ENCODE results near the gene ZNF385C.

Gene ZNF385C

DNA sequence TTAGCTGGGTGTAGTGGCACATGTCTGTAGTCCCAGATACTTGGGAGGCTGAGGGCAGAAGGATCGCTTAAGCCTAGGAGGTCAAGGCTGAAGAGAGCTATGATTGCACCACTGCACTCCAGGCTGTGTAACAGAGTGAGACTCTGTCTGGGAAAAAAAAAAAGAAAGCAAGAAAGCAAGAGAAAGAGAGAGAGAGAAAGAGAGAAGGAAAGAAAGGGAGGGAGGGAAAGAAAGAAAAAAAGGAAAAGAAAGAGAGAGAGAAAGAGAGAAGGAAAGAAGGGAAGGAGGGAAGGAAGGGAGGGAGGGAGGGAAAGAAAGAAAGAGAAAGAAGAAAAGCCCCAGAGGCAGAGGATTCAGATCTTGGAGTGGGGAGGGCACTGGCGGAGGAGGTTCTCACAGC, 7.7 kb upstream of the ZNF385C start:
- no peak for DNase-seq

DNA sequence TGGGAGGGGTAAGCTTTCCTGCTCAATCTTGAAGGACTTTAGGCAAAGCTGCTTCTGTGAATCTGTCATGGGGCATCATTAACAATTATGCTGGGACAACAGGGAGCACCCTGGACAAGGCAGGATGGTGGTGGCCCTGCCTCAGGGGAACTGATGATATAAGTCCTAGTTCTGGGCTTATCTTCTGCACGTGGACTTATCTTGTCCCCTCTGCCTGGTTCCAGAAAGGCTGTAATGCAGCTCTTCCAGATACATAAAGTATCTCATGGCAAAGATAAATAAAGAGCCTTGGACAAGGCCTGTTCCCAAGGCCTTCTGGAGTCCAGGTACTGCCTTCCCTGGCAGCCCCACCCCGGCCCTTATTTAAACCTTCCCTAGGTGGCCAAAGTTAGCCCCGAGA, 6.0 kb upstream of the ZNF385C start:
- DNase-seq = no peak

DNA sequence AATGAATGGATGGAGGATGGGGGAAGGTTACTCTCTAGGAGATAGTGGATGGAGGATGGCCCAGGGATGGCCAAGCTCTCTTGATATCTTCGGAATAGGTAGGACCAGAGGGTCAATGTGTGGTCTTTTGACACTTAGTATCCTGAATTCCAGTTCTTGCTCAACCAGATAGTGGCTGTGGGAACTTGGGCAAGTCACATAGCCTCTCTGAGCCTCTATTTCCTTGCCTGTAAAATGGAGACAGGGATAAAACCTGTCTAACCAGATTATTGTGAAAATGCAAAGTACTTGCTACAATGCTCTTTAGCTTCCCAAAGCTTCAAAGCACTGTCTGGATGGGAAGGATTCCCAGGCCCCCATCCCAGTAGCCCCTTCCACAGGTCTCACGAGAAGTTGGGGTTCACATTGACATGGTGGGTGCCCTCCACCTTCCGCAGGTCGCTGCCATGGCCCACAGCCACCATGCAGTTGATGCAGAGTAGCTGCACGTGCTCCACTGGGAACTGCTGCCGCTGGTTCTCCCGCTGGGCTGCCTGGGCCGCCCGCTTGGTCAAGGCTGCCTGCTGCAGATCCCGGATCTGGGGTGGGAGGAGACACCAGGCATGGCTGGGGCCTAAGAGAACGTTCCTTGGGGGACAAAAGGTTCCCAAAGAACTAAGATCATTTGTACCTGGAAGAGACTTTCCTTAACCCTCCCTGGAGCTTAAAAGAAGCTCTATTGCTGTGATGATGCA, 5.1 kb upstream of the ZNF385C start:
- DNase-seq = no peak

DNA sequence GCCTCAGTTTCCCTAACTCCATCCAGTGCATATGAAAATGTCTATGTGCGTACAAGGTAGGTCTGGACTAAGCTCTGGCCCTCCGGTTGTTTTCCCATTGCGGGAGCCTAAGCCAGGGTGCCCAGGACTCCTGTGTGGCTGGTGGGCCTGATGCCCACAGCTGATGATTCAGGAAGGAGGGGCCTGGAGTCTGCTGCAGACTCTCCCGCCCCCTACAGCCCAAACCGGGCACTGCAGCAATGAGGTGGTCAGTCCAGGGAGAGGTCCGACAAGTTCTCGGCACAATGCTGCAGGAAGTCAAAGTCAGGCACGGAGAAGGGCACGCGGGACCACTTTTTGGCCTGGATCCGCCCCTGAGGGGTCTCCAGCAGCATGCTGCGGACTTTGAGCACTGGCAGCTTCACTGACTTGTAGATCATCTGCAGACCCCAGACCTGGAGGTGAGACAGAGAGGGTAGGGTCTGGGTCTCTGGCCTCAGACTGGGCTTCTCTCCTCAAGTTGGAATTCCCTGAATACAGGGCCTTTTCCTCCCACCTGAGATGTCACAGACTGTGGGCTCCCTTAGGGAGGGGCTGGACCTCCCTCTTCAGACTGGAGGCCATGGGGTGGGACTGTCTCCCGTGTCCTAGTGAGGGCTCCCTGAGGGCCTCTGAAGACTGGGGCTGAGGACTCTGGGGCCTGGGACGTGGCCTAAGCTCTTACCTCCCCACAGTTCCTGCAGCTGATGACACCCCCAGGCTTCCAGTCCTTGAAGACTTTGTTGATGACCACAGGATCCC, 3.4 kb upstream of the ZNF385C start:
- DNase-seq = peak; percentile 40

DNA sequence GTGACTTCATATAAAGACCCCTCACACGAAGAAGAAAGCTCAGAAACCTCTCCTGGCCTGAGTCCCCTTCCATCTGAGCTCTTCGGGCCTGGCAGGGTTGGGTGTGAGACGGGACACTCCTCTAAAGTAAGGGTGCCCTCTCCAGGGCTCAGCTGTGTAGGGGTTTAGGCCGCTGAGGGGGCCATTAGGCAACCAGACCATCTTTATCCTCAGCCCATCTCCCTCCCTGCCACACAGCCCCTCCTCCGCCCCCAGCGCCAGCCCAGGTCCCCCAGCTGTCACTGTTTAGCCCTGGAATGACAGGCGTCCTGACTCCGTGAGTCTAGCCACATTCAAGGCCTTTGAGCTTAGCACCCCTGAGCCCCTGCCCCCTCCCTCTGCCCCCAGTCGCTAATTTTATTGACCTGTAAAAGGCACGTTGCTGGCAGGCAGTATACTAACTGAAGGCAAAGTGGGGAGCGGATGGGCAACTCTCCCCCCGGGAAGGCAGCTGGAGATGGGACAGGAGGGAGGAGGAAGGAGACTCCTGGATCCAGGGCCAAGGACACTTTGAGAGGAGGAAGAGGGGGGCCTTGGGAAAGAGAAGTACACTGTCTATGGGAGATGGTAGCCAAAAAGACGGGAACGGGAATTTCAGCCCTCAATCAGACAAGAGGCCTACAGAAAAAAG, 592 bp upstream of the ZNF385C start:
- DNase-seq = no peak

DNA sequence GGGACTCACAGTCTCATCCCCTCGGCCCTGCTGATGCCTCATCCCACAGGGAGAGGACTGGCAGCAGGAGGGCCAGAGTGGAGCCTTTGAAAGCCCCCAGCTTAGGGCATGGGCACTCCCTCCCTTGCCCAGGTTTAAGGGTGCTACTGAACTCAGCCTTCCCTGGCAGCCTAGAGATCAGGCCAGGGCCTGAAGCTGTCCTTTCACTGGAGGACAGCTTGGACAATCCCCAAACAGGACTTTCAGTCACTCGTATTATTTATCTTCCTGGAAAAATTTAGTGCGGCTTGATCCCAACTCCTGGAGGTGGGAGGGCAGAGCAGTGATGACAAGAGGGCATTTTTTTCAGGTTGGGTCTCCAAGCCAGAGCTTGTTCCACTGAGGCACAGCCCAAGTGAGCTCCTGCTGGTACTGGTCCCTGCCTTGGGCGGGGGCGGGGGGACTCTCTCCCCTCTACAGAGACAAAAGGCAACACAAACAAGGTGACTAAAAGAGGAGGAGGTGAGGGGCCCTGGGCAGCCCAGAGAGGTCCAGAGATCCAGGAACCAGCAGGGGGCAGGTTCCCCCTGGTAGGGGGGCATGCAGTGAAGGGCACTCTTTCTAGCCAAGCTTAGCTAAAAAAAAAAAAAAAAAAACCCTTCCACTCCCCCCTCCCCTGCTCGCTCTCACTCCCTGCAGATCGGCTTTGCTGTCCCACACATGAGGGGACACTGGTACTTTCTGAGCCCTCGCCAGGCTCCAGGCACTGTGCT, 1.7 kb downstream of the ZNF385C start:
- DNase-seq = no peak

DNA sequence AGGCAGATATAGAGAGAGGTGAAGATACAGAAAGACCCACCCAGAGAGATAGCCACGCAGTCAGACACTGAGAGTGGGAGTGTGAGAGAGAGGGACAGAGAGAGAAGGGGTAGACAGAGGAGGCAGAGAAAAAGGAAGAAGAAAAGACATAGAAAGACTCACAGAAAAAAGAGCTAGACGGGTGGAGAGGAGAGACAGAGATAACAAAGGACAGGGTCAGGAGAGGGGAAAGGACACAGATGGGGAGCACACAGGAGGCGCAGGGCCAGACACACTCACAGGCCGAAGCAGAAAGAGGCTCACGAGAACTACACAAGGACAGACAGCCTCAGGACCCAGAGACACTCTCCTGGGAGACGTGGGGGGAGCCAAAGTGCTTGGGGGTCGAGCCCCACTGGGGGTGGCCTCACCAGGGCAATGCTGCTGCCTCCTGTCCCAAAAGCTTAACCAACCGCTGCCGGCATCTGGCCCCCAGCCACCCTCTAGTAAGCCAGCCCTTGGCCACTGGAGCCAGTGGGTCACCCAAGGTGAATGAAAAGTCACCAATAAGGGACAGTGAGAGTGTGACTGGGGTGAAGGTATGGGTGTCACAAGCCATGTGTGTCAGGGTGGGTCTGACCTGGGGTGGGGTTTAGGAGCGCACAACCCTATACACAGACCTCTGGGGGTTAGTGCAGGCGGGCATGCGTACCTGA, 3.8 kb downstream of the ZNF385C start:
- DNase-seq = no peak

DNA sequence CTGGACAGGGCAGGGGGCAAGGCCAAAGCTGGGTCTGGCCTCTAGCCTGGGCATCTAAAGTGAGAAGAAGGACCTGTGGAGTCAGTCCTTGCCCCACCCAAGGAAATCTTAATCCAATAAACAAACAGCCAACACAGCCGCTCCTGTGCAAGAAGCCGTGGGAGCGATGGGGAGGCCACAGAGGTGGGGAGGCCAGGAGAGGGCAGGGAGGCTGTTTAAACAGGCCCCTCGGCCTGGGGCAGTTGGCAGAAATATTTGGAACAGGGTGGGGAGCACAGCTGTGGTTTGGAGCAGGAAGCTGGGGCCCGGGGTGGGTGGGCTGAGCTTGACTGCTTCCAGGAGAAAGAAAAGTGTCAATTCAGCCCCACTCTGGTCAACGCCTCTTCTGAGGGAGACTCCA, 5.3 kb downstream of the ZNF385C start:
- DNase-seq = no peak

DNA sequence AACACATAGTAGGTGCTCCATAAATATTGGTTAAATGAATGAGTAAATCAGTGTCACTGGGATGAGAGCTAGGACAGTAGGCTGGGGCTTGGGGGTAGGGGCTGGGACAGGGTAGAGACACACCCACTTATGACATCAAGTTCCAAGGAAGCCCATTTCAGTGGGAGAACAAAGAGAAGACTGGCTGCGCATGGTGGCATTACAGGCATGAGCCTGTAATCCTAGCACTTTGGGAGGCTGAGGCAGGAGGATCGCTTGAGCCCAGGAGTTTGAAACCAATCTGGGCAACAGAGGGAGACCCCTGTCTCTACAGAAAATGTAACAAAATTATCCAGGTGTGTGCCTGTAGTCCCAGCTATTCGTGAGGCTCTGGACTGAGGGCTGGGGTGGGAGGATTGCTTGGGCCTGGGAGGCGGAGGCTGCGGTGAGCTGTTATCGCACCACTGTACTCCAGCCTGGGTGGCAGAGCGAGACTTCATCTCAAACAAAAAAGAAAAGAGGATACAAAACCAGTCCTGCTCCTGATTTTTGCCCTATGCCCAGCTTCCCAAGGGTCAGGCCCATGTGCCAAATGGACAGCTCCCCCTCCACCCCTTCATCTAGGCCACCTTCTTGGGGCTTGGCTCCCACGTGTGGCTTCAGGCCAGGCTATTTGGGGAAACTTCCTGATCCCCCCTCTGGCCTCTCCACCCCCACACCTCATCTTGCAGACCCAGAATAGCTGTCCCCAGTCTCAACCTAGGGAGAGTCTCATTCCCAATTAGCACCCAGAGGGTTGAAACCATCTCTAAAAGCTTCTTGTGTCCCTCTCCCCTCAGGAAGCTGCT, 7.1 kb downstream of the ZNF385C start:
- no peak for DNase-seq

DNA sequence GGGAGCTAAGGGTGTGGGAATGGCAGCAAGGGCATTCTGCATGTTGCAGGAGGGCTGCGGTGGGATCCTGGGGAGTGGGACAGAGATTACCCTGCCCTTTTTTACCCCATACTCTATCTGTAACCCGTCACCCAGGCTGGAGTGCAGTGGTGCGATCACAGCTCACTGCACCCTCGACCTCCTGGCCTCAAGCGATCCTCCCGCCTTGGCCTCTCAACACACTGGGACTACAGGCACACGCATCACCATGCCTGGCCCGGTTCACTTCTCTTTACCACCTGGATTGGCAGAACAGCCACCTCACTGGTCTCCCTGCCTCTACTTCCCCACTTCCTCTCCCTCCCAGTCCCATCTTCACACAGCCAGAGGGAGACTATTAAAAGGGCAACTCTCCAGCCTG, 9.5 kb downstream of the ZNF385C start:
- no peak for DNase-seq

DNA sequence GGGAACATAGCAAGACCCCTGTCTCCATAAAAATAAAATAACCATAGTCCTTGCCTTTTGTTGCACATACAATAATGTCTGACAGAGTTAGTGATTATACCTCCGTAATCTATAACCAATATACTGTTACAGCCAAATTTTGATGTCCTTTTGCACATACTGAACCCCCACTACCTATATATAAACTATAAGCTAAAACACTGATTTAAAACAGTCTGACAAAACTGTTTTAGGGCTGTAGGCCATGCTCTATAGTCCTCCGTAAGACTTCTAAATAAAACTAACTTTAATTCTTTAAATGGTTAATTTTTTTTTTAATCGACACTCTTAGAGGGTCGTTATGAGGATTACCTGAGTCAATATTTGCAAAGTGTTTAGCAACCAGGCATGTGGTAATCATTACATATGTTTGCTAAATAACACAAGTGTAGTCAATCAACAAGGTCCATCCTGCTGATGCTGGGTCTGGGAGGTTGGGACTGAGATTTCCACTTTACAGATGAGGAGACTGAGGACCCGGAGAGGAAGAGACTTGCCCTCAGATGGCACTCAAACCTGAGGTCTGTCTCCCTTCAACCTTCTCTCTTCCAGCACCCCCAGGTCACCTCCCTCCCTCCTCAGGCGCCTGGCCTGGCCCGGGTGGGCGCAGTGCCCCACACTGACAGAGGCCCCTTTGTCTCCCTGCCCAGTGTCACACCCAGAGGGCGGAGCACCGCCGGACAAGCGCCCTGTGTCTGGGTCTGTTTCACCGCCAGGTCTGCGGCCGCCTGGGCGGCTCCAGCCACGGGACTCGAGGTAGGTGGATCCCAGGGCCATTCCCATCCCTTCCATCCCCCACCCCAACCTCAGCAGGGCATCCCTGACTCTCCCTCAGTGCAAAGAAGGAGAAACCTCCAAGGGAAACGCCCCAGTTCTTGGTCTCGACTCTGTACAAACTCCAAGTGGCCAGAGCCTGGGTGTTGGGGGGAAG, 10.3 kb downstream of the ZNF385C start:
- no peak for DNase-seq

DNA sequence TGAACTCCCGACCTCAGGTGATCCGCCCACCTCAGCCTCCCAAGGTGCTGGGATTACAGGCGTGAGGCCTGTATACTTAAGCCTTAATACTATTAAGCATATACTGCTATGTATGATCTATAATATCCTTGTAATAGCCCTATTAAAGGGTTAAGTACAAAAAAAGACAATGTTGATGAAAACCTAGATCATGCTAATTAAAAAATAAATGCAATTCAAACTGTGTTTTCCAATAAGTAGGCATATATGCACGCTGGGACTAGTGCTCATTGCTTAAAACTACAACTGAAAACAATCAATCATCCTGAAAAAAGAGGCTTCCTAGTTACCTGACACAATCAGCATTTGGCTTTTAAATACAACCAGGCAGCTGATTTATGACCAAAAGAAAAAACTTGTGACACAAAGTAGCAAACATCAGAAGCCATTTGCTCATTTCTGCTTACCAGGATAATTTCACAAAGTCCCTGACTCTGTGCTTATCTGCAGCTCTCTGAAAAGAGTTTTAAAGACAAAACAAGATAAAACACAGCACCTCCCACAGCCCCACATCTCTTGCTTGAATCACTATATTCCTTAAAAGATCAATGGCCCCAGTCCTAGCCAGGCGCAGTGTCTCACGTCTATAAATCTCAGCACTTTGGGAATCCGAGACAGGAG, 11.1 kb downstream of the ZNF385C start:
- no peak for DNase-seq

DNA sequence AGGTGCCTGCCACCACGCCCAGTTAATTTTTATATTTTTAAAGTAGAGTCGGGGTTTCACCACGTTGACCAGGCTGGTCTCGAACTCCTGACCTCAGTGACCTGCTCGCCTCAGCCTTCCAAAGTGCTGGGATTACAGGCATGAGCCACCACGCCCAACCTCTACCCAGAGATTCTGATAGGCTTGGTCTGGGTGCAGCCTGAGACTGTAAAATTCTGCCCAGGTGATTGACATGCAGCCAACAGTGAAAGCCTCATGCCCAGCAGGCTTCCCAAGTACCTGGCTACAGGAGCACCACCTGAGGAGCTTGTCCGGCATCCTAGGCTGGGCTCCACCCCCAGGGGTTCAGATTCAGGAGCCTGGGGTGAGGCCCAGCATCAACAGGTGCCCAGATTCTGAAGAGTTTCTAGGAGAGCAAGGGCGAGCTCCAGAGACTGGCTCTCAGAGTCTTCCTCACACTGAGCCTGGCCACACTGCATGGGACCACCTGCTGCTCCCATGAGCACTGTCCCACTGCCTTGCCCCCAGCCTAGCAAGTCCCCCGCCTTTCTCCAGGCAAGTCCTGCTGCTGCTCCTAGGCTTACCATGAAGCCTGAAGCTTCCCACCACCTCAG, 16.6 kb downstream of the ZNF385C start:
- no peak for DNase-seq

DNA sequence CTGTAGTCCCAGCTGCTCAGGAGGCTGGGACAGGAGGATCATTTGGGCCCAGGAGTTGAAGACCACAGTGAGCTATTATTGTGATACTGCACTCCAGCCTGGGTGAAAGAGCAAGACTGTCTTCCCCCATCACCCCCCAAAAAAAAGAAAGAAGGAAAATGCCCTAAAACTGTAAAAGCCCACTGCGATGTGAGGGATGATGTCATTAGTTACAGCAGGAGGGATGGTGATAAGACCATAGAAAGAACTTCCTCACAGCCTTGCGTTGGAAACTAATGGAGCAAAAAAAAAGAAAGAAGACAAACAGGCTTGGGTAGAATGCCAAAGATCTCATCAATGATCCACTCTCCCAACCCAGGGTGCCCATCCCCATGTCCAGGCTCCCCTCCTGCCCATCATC, 18.7 kb downstream of the ZNF385C start:
- DNase-seq = no peak

DNA sequence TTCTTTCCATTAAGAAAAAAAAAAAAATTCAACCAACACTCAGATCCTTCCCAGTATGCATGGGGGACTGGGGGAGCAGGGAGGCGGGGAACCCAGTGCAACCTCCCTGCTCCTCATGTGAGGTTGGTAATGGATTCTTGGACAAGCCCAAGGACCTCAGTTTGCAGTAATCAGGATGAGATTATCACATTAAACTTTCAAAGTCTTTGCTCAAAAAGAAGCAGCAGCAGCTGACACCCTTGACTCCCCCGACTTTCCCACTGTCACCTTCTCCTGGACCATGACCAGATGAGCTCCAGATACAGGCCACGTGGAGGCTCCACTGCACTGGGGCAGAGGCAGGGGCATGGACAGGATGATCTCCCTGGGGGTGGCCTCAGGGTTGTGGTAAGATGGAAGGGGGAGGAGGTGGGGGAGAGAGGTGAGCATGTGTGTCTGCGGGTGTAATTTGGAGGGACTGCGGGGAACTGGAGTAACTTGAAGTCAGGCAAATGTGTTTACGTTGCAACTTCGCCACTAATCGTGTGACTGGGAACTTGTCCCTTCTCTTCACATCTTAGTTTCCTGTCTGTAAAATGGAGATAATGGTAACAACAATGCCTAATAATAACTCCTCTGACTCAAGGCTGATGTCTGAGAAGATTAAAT, 19.8 kb downstream of the ZNF385C start:
- no peak for DNase-seq

DNA sequence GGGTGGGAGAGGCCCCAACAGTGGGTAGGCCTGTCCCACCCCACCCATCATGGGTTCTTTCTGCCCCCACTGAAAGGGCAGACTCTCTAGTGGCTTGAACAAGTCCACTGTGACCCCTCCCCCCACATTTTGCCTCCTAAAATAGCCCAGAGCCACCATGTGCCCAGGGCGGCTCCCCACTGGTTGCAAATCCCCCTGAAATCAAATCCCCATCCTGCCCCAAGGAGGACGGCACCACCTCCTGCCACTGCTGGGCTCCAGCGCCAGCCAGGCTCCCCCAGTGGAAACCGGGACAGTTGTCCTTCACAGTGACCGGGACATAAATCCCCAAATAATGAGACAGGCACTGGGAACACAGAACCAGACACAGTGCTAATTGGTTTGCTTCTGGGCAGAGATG, 20.5 kb downstream of the ZNF385C start:
- DNase-seq = no peak

DNA sequence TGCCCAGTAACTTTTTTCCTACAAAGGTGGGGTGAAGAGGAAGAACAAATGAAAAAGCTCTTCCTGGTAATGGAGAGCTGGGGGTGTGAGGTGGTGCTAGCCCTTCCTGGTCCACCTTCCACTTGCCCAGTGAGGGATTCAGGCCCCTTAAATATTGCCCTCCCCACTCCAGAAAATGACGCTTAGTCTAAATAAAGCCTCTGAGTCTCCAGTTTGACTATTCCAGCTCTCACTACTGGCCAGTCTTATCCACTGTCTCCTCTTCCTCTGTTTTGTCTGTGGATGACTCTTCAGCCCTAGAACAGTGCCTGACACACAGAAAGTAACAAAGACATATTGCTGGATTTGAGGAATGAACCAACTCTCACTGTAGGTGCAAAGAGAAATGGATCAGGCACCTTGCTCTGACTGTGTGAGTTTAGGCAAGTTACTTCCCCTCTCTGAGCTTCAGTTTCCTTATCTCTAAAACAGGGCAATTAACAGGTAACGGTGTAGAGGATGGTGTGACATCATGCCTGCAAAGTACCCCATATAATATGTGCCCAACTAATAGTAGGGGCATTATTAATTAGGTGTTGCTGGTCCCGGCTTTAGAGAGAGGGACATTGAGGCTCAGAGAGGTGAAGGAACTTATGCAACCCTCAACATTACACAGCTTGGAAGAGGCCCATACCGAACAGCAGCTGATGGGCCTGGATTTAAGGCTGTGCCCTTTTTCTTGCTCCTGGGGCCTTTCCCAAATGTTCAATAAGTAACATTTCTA, 21.3 kb downstream of the ZNF385C start:
- no peak for DNase-seq

DNA sequence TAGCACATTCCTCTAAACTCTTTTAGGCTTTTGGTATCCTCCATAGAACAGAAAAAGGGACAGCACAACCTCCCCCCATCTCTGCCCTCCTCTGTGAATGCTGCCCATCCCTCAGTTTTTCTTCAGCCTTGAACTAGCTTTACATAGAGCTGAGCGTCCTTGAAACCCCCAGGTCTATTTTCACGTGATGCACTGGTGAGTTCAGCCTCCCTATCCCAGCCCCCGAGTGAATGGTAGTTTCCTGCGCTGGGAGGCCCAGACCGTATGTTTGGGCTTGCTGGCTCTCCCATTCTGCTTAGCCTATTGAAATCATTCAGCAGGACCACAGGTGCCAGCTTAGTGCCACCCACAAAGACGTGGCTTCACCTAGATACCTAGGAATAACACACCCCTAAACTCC, 22.5 kb downstream of the ZNF385C start:
- DNase-seq = no peak
